UCSD-AML1 (cell line): ENCODE results near the gene MTA2.
A peak's percentile ranks its signal among the peaks of the same experiment; 100 is the strongest.

Source experiments
- DNase-seq: peaks from one replicate; lab custom pipeline; 2025; ENCODE audit not compliant: unreplicated experiment; lab: John Stamatoyannopoulos, UW

The MTA2 gene

GRCh38 chr11:62547691-62548281 lies 53.9 kb downstream of the MTA2 start:
- no peak for DNase-seq

GRCh38 chr11:62546929-62547625 lies 54.6 kb downstream of the MTA2 start:
- DNase-seq, result no peak

GRCh38 chr11:62546244-62546928 lies 55.3 kb downstream of the MTA2 start, which contains the start of gene AHNAK:
AHNAK (minus strand) TSS chr11:62546806; CDS start chr11:62536098, 10,708 bp downstream.
- DNase-seq, result peak; percentile 55

- peak; percentile 77 for DNase-seq
These were observed 56.0 kb downstream of the MTA2 start for GRCh38 chr11:62545437-62546243.

GRCh38 chr11:62544581-62545436 lies 56.9 kb downstream of the MTA2 start:
- DNase-seq, result peak; percentile 44

GRCh38 chr11:62543680-62544444 lies 57.8 kb downstream of the MTA2 start:
- DNase-seq, result no peak
